ENCODE data around the gene LMNB1.
A peak's percentile ranks its signal among the peaks of the same experiment; 100 is the strongest.
"Not testable (repeated sequence)": the region's sequence is repeated elsewhere in the genome, so short reads cannot be mapped to it uniquely, and the experiment has no call there.

Gene LMNB1

DNA sequence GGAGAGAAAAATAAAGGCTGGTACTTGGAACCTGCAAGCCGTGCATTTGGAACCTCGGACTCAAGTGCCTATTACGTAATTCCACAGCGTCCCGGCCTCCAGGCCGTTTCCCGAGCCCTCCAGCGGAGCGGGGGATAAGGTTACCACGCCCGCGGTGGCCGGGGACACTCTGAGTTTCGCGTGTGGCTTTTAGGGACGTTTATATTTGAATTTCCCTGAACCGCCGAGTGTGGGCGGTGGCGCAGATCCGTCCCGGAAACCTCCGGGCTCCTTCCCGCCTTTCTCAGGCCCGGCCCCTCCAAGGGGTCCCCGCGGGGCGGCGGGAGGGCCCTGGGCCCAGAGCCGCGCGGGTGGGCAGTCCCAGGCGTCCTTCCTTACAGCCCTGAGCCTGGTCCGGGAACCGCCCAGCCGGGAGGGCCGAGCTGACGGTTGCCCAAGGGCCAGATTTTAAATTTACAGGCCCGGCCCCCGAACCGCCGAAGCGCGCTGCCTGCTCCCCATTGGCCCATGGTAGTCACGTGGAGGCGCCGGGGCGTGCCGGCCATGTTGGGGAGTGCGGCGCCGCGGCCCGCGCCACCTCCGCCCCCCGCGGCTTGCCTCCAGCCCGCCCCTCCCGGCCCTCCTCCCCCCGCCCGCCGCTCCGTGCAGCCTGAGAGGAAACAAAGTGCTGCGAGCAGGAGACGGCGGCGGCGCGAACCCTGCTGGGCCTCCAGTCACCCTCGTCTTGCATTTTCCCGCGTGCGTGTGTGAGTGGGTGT is at the start of gene LMNB1:
Gene LMNB1, plus strand, starts transcription at position 638 of the 758 bp plus-strand sequence. CDS start 373 bp downstream, outside the sequence.
- peak; percentile 83 for DNase-seq (ENCODE audit: low spot score)

DNA sequence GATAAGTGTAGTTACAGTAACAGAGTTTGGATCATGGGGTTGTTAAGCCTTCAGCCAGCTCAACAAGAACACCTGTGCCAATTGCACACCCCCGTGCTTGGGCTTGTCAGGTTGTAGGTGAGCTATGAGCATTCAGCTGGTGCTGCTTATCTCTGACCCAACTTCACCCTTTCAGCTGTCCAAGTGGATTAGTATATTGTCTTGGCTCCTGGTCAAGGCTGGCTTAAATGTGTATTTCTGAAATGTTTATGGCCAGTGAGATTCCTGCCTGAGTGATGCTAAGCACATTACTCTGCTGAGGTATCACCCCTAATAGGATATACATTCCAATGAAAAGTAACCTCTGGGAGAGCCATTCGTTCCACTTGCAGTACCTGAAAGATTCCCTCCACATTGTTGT is 44.2 kb upstream of the LMNB1 start:
- no peak for DNase-seq (ENCODE audit: low spot score)

- DNase-seq (ENCODE audit: low spot score), result not testable (repeated sequence)
Measured at GRCh38 chr5:126734573-126734972, 42.4 kb upstream of the LMNB1 start.

- no peak for DNase-seq (ENCODE audit: low spot score)
Measured at GRCh38 chr5:126736141-126736540, 40.8 kb upstream of the LMNB1 start.

GRCh38 chr5:126741361-126741760 is 35.6 kb upstream of the LMNB1 start:
- DNase-seq (ENCODE audit: low spot score), result no peak

DNA sequence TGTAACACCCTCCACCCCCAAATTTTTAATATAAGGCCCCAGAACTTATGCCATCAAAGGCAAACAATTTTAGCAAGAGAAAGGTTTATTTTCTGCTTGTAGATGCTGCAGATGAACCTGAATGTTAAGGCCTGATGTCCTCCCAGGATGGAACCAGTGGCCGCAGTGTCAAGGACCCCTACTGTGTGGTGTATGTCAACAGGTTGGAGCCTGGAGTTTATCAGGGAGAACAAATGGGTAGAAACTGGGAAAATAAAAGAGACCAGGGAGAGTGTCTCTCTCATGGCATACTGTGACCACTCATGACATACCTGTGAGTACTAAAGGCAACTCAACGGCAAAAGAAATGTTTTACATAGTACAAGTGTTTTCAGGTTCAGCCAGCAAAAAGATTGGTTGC is 34.5 kb upstream of the LMNB1 start:
- DNase-seq (ENCODE audit: low spot score), result no peak

DNA sequence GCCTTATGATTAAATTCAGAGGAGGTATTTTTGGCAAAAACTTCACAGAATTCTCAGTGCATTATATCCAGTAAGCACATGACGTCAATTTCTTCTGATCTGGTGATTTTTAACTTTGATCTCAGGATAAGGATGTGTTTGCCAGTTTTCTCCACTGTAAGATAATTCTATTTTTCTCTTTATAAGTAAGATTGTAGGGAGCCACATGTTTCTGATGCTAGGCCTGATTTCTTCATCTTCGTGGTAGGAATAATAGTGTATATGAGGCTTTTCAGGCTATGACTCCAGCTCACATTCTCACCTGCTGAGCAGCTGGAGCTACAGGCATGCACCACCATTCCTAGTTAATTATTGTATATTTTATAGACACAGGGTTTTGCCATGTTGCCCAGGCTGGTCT is 32.1 kb upstream of the LMNB1 start:
- DNase-seq (ENCODE audit: low spot score), result no peak

DNA sequence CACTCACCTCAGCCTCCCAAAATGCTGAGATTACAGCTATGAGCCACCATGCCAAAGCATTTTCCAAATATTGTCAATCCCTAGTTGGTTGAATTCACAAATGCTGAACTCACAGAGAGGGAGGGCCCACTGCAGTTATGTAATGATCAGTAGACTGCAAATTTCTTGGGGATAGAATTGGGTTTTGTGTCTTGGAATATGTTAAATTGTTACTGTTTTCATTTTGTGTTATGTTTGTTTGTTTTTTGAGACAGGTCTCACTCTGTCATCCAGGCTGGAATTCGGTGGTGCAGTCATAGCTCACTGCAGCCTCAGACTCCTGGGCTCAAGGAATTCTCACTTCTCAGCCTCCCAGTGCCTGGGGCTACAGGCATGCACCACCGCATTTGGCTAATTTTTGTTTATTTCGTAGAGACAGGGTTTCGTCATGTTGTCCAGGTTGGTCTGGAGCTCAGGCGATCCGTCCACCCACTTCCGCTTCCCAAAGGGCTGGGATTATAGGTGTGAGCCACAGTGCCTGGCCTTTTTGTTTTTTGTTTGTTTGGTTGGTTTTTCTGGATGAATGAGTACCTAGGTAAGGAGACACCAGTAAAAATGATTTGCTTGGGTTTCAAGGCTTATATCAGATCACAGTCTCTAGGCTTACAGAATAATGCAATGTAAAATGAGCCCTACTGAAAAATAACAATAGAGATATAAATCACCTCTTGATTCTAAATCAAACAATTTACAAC is 31.5 kb upstream of the LMNB1 start:
- DNase-seq (ENCODE audit: low spot score), result no peak

DNA sequence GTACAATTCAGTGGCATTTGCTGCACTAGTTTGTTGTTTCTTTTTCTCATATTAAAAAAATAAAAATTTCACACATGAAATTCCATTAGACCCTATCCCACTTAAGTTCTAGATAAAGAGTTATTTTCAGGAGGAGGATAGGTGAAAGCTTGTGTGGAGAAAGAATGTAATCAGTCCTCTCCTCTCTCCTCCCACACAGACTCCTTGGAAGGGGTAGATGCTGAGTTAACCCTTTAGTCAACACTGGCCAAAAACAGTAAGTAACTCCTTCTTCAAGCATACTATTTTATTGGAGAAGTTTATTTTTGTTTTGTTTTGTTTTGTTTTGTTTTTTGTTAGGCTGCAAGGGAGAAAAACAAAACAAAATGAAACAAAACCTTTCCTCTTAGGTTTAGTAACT is 30.6 kb upstream of the LMNB1 start:
- DNase-seq (ENCODE audit: low spot score), result no peak

DNA sequence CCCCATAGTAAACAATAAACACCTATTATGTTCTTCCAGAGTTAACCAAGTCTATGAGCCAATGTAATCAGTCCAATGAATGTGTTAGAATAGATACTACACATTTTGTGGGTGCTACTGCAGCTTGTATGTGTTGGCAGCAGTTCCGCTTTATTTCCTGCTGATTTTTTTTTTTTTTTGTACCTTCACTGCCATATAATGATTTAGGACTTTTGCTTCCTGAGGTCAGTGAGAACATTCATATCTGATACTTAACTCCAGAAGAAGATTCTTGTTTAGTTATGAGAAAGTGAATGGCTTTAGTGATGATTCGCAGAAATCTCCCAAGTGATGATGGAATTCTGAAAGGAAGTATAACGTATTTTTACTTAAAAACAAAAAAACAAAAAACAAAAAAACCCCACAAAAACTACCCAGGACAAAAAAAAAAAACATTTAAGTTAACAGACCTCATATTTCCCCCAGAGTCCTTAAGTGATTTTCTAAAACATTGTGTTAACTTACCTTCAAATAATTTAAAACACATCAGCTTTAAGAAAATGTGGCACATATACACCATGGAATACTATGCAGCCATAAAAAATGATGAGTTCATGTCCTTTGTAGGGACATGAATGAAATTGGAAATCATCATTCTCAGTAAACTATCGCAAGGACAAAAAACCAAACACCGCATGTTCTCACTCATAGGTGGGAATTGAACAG is 24.7 kb upstream of the LMNB1 start:
- DNase-seq (ENCODE audit: low spot score), result no peak

DNA sequence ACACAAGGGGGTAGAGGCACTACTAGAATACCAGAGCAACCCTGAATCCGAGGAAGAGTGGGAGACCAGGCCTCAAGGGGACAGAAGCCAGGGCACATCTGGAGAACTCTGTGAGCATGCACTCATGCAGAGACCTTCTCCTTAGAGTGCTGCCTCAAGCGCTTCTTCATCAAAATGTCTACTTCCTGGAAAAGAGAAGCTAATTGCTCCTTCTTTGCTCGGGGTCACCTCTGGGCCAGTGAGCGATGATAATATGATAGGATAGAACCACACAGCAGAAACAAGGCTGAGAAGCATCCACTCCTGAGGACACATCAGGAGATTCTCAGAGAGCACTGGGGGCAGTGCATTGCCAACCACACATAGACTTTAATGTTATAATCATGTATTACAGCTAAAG is 23.7 kb upstream of the LMNB1 start:
- no peak for DNase-seq (ENCODE audit: low spot score)

GRCh38 chr5:126754609-126755008 is 22.3 kb upstream of the LMNB1 start:
- no peak for DNase-seq (ENCODE audit: low spot score)

- DNase-seq (ENCODE audit: low spot score), result no peak
Measured at GRCh38 chr5:126755593-126755992, 21.3 kb upstream of the LMNB1 start.

- no peak for DNase-seq (ENCODE audit: low spot score)
Measured at GRCh38 chr5:126757713-126758357, 19.1 kb upstream of the LMNB1 start.

GRCh38 chr5:126763371-126763770 is 13.6 kb upstream of the LMNB1 start:
- no peak for DNase-seq (ENCODE audit: low spot score)

DNA sequence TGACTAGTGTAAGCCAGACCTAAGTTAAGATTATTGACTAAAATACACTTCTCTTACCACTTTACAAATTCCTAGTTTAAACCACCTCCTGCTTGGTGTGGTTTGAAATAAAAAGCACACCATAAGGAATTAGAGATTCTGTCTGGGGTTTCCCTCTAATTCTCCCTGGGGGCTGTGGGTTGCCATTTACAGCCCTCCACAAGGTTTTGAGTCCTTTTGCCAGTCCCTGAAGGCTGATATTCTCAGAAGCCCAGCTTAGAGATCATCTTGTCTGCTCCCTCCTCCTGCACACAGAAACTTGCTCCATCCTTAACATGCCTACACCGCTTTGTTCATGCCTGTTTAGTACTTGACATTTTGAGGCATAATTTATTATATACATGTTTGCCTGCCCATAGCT is 7.2 kb upstream of the LMNB1 start:
- DNase-seq (ENCODE audit: low spot score), result no peak

- DNase-seq (ENCODE audit: low spot score), result not testable (repeated sequence)
Measured at GRCh38 chr5:126773536-126773935, 3.4 kb upstream of the LMNB1 start.

DNA sequence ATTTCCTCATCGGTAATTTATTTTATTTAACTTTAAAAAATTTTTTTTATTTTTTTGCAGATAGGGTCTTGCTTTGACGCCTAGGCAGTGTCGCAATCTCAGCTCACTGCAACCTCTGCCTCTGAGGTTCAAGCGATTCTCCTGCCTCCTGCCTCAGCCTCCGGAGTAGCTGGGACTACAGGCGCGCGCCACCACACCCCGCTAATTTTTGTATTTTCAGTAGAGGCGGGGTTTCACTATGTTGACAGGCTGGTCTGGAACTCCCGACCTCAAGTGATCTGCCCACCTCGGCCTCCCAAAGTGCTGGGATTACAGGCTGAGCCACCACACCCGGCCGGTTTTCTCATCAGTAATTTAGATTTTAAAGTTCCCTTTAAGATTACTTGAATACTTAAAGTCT is 2.3 kb upstream of the LMNB1 start:
- DNase-seq (ENCODE audit: low spot score), result not testable (repeated sequence)

- DNase-seq (ENCODE audit: low spot score), result no peak
Measured at GRCh38 chr5:126777257-126777974, 480 bp downstream of the LMNB1 start.

GRCh38 chr5:126777975-126778674 is 1.2 kb downstream of the LMNB1 start:
- DNase-seq (ENCODE audit: low spot score), result peak; percentile 73
